Frontal cortex (tissue), 4 donors: ENCODE results near the gene DMD. TPM values are rescaled to one million over a fixed set of nuclear protein-coding genes. Genes with fewer than 3 reads are reported as not detected.
"Not testable (repeated sequence)": the region's sequence is repeated elsewhere in the genome, so short reads cannot be mapped to it uniquely, and the experiment has no call there.

Experiments used
- DNase-seq, 2 donors: peaks; one replicate each; pipeline ENCODE4 v3.0.0; 2012; ENCODE audit warnings: low spot score in 2 of 2
- FAIRE-seq: peaks from 2 replicates; lab custom pipeline; 2012; peaks lifted over from hg19 to GRCh38; lab: Jason Lieb, UNC
- total RNA-seq: library from RNA; depleted of rRNA; stranded (reverse); fragments of >200 nt; gene quantifications from one replicate; pipeline ENCODE4 v1.2.3, GENCODE V29; 2014
- donor health status: control.
- donor health status: control.
- donor health status: control.

The DMD gene
- total RNA-seq, 1 donor from 2014 or later: 56.7 TPM

- FAIRE-seq: no peak
- no peak for DNase-seq
Observed at GRCh38 chrX:31445542-31445941, 1765.8 kb downstream of the DMD start.

GRCh38 chrX:31443654-31444053 lies 1767.7 kb downstream of the DMD start:
- DNase-seq: no peak
- no peak for FAIRE-seq

- DNase-seq (no peak), FAIRE-seq (no peak)
Observed at GRCh38 chrX:31440546-31440945, 1770.8 kb downstream of the DMD start.

- FAIRE-seq: no peak
- DNase-seq: no peak
Observed at GRCh38 chrX:31436424-31436823, 1774.9 kb downstream of the DMD start.

GRCh38 chrX:31435592-31435991 lies 1775.8 kb downstream of the DMD start:
- no peak for FAIRE-seq
- peak in 1 of 2 donors; percentile 3 for DNase-seq

- DNase-seq: no peak
- no peak for FAIRE-seq
Observed at GRCh38 chrX:31433856-31434255, 1777.5 kb downstream of the DMD start.

GRCh38 chrX:31429915-31430314 lies 1781.4 kb downstream of the DMD start:
- FAIRE-seq: no peak
- no peak for DNase-seq

GRCh38 chrX:31423609-31424189 lies 1787.7 kb downstream of the DMD start:
- FAIRE-seq: no peak
- peak in 1 of 2 donors; percentile 2 for DNase-seq

- DNase-seq: no peak
- no peak for FAIRE-seq
Observed at GRCh38 chrX:31421441-31421840, 1789.9 kb downstream of the DMD start.

- DNase-seq (no peak), FAIRE-seq (no peak)
Observed at GRCh38 chrX:31420711-31421151, 1790.6 kb downstream of the DMD start.

GRCh38 chrX:31420302-31420701 lies 1791.0 kb downstream of the DMD start:
- no peak for FAIRE-seq
- no peak for DNase-seq

GRCh38 chrX:31397119-31397518 lies 1814.2 kb downstream of the DMD start:
- no peak for DNase-seq
- no peak for FAIRE-seq

GRCh38 chrX:31392513-31392912 lies 1818.8 kb downstream of the DMD start:
- DNase-seq (no peak), FAIRE-seq (no peak)

- DNase-seq (no peak), FAIRE-seq (no peak)
Observed at GRCh38 chrX:31388946-31389345, 1822.4 kb downstream of the DMD start.

GRCh38 chrX:31384471-31384870 lies 1826.9 kb downstream of the DMD start:
- DNase-seq (peak in 1 of 2 donors; percentile 4), FAIRE-seq (no peak)

GRCh38 chrX:31383991-31384390 lies 1827.4 kb downstream of the DMD start:
- no peak for FAIRE-seq
- DNase-seq: no peak

- FAIRE-seq, DNase-seq: not testable (repeated sequence)
Observed at GRCh38 chrX:31378973-31379372, 1832.4 kb downstream of the DMD start.

GRCh38 chrX:31377821-31378220 lies 1833.5 kb downstream of the DMD start:
- FAIRE-seq, DNase-seq: not testable (repeated sequence)

GRCh38 chrX:31376408-31377022 lies 1834.8 kb downstream of the DMD start:
- FAIRE-seq (no peak), DNase-seq (no peak)

- FAIRE-seq (no peak), DNase-seq (no peak)
Observed at GRCh38 chrX:31374786-31375185, 1836.6 kb downstream of the DMD start.

- no peak for DNase-seq
Observed at GRCh38 chrX:31371956-31372355, 1839.4 kb downstream of the DMD start.

GRCh38 chrX:31367816-31368215 lies 1843.5 kb downstream of the DMD start:
- DNase-seq (no peak), FAIRE-seq (no peak)

More at GRCh38 chrX:31371956-31372355, 1839.4 kb downstream of the DMD start:
- FAIRE-seq: no peak
